HG03460 (cell line): ENCODE results near the gene MRC2.
"Not testable (repeated sequence)": the region's sequence is repeated elsewhere in the genome, so short reads cannot be mapped to it uniquely, and the experiment has no call there.

Experiments
- ATAC-seq: cut with Tn5 transposase; IDR thresholded peaks from one replicate; pipeline ENCODE4 v1.9.1; 2021; ENCODE audit not compliant: unreplicated experiment

The MRC2 gene

DNA sequence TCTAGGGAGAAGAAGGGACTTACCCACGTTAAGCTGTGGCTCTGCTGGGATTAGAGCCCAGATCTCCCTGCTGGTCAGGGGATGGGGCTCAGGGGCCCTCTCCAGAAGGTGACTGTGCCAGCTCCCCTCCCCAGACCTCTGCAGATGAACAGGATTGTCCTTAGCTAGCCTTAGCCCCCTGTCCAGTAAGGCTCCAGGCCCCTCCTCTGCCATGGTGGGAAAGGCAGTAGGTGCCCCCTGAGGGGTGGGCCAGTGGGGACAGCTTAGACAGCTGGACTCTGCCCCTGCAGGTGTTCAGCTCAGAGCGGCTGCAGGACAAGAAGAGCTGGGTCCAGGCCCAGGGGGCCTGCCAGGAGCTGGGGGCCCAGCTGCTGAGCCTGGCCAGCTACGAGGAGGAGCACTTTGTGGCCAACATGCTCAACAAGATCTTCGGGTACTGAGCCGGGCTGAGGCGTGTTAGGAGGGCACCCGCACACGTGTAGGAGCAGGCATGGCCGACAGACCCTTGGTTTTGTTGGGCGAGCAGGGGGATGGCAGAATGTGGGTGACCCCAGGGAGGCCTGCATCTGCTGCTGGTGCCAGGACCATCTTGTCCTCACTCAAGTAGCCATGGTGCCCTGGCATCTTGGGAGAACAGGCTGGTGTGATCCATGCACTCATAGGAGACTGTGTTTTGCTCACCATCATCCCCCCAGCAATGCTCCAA is 50.9 kb downstream of the MRC2 start:
- no peak for ATAC-seq

GRCh38 chr17:62679866-62680377 is 52.5 kb downstream of the MRC2 start:
- ATAC-seq: no peak

DNA sequence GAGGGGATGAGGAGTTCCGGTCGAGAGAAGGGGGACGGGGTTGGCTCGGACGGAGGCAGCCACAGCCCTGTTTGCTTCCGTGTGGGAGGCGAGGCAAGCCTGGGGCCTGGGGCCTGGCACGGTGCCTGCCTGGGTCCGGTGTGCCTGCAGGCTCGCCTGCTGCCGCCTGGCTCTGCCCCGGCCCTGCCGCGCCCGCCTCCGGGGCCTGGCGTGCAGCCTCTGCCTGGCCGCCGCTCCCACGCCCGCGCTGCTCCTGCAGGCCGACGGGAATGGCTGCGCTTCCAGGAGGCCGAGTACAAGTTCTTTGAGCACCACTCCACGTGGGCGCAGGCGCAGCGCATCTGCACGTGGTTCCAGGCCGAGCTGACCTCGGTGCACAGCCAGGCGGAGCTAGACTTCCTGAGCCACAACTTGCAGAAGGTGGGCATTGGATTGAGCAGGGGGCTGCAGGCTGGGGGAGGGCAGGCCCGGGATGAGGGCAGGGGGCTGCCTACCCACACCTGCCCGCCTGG is 53.1 kb downstream of the MRC2 start:
- no peak for ATAC-seq

- ATAC-seq: no peak
These were observed 53.8 kb downstream of the MRC2 start for GRCh38 chr17:62681061-62681938.

DNA sequence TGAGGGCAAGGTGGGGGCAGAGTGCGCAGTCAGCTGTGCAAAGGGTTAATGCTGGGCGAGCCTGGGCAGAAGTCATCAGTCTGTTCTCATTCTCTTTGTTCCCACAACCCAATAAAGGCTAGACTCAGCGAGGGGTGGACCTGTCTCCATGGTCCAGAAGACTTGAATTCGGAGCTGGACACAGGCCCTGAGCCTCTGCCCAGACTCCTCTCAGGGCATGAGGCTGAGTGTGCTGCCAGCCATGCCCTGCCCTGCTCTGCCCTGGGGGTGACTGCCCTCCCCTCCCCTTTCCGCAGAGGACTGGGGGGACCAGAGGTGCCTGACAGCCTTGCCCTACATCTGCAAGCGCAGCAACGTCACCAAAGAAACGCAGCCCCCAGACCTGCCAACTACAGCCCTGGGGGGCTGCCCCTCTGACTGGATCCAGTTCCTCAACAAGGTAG is 54.5 kb downstream of the MRC2 start:
- ATAC-seq: no peak

DNA sequence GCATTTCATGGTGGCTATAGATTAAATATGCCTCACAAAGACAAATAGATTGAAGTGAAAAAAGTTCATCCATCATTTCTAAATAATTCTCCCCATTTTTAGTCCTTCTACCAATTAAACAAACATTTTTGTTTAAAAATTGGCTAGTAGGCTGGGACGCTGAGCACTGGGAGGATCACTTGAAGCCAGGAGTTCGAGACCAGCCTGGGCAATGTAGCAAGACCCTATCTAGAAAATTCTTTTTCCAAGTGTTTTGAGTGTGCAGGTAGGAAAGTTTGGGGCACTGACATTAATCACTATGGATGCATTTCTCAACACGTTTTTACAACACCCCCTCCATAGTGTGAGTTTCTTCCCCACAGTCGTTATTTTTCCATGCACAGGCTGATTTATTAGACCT is 56.7 kb downstream of the MRC2 start:
- ATAC-seq: no peak

DNA sequence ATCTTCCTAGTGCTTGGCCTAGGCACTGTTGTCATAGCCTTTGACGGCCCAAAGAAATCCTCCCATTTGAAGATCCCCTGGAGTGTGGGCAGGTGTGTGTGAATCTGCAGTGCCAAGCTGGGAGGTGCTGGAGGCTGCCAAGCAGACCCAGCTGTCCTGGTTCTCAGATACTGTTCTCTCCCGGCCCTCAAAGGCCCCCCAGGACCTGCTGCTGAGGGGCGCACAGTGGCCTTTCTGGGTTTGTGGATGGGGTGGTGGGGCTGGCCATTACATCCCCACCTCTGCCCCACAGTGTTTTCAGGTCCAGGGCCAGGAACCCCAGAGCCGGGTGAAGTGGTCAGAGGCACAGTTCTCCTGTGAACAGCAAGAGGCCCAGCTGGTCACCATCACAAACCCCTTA is 60.5 kb downstream of the MRC2 start:
- ATAC-seq: no peak

DNA sequence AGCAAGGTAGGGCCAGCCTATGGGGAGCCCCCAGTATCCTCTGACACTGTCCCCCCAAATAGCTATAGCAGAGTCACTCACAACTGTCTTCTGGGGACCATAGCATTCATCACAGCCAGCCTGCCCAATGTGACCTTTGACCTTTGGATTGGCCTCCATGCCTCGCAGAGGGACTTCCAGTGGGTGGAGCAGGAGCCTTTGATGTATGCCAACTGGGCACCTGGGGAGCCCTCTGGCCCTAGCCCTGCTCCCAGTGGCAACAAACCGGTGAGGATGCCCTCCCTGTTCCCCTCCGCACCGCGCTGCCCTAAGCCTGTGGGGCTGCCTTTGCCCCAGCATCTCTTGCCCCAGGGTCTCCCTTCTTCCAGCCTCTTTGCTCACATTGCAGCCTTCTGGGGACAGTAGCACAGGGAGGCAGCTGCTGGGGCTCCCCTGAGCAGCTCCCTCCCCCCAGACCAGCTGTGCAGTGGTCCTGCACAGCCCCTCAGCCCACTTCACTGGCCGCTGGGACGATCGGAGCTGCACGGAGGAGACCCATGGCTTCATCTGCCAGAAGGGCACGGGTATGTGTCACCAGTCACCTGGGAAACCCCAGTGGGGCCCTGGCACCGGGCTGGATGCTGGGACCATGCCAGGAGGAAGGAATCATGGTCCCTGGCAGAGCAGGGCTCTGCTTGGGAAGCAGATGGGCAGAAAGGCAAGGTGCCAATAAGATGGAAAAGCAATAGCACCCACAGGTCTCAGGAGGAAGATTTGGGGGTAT is 61.1 kb downstream of the MRC2 start:
- ATAC-seq: no peak

- no peak for ATAC-seq
These were observed 62.1 kb downstream of the MRC2 start for GRCh38 chr17:62689441-62690167.

DNA sequence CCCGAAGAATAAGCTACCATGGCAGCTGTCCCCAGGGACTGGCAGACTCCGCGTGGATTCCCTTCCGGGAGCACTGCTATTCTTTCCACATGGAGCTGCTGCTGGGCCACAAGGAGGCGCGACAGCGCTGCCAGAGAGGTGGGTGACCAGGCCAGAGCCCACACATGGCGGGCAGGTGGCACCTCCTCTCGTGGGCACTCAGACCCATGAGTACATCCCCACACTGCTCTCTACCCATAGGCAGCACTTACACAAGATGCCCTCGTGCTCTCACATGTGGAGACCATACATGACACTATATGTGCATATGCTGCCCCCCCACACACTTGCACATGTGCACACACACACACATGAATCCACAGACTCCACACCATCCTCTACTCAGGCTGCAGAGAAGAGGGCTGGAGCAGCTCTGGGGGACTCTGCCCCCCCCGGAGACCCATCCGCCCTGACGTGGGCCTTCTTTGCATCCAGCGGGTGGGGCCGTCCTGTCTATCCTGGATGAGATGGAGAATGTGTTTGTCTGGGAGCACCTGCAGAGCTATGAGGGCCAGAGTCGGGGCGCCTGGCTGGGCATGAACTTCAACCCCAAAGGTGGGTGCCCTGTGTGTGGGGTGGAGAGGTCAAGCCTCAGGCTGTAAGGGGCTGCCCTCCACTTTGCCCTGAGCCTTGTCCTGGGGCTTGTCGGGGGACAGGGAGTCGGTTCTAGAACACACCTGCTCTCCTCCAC is 62.9 kb downstream of the MRC2 start:
- no peak for ATAC-seq

GRCh38 chr17:62691589-62691915 is 64.1 kb downstream of the MRC2 start:
- not testable (repeated sequence) for ATAC-seq

- ATAC-seq: no peak
These were observed 64.7 kb downstream of the MRC2 start for GRCh38 chr17:62692159-62692651.

DNA sequence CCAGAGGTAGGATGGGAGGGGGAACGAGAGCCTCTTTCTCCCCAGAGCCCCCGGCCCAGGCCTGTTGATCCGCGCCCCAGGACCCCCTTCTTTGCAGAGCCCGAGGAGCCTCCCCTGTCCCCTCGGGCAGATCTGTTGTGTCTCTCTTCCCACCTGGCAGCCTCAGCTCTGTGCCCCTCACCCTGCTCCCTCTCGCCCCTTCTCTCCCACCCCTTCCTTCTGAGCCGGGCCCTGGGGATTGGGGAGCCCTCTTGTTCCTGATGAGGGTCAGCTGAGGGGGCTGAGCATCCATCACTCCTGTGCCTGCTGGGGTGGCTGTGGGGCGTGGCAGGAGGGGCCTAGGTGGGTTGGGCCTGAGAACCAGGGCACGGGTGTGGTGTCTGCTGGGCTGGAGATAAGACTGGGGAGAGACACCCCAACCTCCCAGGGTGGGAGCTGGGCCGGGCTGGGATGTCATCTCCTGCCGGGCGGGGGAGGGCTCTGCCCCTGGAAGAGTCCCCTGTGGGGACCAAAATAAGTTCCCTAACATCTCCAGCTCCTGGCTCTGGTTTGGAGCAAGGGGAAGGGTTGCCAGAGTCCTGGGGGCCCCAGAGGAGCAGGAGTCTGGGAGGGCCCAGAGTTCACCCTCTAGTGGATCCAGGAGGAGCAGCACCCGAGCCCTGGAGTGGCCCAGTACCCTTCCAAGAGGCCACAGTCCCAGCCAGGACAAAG is 65.4 kb downstream of the MRC2 start:
- no peak for ATAC-seq

- no peak for ATAC-seq
These were observed 66.3 kb downstream of the MRC2 start for GRCh38 chr17:62693616-62694409.

- ATAC-seq: not testable (repeated sequence)
These were observed 67.7 kb downstream of the MRC2 start for GRCh38 chr17:62695093-62695738.

- no peak for ATAC-seq
These were observed 68.8 kb downstream of the MRC2 start for GRCh38 chr17:62696256-62696655.

DNA sequence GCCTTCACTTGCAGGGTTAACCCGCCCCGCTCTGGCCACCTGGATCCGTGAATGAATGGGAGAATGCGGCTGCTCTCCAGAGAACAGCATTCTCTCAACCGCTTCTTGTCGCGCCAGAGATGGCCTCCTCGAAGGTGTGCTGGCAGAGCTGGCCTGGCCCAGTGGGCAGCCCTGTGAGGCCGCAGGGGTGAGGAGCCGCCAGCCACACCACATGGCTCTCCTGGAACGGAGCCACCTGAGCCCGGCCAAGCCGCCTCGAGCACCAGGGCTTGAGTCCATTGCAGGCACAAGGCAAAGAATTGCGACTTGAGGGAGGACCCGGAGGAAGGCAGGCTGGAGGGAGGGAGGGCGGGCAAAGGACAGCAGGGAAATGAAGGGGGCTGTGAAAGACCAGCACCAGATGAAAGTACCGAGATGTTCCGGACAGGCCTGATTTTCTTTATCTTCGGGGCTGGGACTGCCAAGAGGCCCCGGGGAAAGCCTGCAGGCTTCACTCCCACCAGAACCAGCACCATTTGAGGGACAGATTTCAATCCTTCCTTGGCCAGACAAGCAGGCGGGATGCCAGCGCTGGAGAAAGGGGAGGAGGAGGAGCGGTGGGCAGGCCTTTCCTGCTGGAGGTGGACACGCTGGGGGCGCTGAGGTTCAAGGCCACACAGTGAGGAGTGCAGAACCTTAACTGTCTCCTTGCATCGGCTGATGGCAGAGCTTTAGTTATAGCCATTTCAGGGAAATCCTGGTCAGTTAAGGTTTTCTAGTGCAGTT is 69.4 kb downstream of the MRC2 start:
- ATAC-seq: no peak
